Stimulated activated CD8-positive, alpha-beta memory T cell treated with anti-CD3 and anti-CD28 coated beads, Interleukin-4, amount 100 ng/mL, for 1 hour (primary cell): Measurements from ENCODE around the gene ALKBH5.

Experiments used
- DNase-seq, 2 donors: peaks; one replicate each; pipeline ENCODE4 v3.0.0-alpha.2; 2020; ENCODE audit warnings: low read depth in 2 of 2, low spot score in 1 of 2

Gene ALKBH5

DNA sequence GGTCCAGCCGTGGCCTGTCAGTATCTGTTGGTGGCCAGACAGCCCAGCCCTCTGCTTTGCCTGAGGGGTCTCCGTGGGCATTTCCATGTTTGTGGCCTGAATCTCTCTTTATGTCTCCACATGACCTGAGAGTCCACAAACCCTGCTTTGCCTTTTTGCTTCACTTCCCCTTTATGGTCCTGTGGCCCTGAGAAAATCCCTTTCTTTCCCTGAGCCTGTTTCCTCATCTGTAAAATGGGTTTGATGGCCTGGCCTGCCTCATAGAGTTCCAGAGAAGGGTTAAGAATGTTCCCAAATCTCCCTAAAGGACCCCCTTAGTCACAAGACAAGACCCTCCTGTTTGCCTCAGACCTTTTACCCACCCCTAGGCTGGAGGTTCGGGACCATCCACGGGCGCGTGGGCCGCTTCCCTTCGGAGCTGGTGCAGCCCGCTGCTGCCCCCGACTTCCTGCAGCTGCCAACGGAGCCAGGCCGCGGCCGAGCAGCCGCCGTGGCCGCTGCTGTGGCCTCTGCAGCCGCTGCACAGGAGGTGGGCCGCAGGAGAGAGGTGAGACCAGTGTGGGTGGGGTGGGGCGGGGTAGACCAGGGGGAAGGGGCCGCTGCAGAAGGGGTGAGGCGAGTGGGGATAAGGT, 26.2 kb upstream of the ALKBH5 start:
- DNase-seq, result no peak

DNA sequence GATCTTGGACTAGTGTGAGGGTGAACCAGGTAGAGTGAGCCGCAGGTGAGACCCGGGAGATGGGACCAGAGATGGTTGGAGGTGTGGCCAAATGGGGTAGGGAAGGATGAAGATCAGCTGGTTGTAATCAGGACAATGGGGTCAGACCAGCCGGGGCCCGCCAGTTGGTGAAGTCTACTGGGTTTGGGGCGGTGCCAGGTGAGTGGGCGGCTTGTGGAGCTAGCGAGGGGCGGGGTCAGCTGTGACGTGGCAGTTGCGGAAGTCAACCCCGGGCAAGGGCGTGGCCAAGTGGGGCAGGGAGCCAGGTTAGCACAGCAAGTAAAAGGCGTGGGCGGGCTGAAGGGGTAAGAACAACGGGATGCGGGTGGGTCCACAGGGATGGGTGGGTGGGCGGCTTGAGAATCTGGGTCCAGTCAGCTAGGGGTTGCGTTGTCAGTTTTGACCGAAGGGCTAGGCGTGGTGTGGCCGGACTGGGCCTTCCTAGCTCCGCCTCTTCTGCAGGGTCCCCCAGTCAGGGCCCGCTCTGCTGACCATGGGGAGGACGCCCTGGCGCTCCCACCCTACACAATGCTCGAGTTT, 25.5 kb upstream of the ALKBH5 start:
- DNase-seq, result peak; percentile 81 to 88

GRCh38 chr17:18159551-18160120, 24.0 kb upstream of the ALKBH5 start:
- no peak for DNase-seq

- DNase-seq, result no peak
Observed at GRCh38 chr17:18160128-18160856, 23.3 kb upstream of the ALKBH5 start.

GRCh38 chr17:18161207-18162145, 22.2 kb upstream of the ALKBH5 start:
- DNase-seq, result no peak

DNA sequence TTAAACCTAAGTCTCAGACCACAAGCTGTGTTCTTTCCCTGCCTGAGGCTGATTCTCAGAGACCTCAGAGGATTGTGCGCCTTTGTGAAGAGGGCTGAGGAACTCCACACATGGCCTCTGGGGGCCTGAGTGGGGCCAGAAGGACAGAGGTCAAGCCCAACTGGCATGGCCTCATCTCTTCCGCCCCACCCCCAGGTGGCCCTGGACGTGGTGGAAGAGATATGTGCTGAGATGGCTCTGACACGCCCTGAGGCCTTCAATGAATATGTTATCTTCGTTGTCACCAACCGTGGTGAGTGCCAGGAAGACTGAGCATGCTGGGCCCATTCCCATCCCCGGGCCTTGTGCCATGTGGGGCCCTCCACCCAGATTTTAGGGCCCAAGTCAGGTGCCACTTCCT, 20.1 kb upstream of the ALKBH5 start:
- DNase-seq, result no peak

DNA sequence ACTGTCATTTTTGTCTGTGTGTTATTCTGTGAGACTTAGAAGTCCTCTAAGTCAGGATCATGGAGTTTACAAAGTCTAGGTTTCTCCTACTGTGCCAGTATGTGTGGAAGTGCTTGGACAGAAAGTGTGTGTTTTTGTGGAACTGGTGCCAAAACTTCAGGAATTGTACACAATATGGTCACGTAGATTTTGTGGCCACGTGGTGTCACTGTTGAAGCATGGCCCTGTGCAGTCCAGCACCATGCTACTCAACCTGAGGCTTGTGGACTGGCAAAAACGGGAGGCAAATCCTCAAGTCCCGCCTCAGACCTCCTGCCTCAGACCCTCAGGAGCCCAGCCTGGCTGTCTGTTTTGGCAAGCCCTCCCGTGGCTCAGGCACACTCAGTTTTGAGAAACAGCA, 16.7 kb upstream of the ALKBH5 start:
- no peak for DNase-seq

- DNase-seq, result no peak
Observed at GRCh38 chr17:18167421-18167820, 16.2 kb upstream of the ALKBH5 start.

GRCh38 chr17:18172531-18173278, 10.9 kb upstream of the ALKBH5 start:
- no peak for DNase-seq

DNA sequence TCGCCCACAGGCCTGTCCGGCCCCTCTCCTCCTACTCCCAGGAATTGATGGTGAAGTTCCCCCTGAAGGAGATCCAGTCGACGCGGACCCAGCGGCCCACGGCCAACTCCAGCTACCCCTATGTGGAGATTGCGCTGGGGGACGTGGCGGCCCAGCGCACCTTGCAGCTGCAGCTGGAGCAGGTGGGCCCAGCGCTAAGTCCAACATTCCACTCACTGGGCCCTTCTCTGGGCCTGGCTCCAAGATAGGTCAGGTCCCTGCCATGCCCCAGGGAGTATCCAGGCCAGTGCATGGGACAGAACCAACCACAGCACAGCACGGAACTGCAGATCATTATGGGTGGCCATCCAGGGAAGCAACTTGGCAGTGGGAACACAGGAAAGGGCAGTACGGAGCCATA, 9.9 kb upstream of the ALKBH5 start:
- no peak for DNase-seq

DNA sequence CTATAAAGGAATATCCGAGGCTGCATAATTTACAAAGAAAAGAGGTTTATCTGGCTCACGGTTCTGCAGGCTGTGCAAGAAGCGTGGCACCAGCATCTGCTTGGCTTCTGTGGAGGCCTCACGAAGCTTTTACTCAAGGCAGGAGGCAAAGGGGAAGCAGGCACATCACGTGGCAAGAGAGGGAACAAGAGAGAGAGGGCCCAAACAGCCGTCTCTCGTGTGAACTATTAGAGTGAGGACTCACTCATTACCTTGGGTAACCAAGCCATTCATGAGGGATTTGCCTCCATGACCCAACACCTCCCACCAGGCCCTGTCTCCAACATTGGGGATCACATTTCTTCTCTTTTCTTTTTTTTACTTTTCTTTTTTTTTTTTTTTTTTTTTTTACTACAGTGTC, 7.5 kb upstream of the ALKBH5 start:
- DNase-seq, result no peak

DNA sequence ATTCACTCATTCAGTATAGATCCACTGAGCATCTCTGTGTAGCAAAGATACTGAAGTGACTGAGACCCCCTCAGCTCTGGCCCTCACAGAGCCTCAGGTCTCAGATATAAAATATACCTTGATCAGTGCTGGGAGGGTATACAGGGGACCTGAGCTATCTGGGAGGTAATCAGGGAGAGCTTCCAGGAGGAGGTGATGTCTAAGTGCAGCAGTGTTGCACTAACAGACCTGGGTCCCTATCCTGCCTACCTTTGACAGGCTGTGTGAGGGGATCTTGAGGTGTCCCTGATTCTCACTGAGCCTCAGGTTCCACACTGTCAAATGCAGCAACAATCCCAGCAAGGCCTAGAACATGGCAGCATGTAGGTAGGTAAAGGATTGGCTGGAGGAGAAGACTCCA, 6.5 kb upstream of the ALKBH5 start:
- no peak for DNase-seq

GRCh38 chr17:18177722-18178121, 5.9 kb upstream of the ALKBH5 start:
- no peak for DNase-seq

DNA sequence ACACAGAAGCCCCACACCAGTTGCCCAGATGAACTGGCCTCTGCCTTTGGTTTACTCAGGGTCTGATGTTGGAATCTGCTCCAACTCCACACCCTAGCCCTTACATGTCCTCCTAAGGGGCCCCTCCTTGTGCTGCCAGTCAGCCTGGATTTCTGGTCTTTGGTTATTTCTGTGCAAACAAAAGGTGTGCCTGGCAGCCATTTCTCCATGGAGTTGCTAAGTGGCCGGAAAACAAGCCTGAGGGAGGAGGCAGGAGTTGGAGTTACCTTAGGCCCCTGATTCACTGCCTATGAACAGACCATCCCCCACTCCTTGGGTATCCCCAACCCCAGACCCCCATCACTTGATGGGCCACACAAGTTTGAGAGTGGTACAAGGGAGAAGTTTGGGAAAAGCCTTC, 4.4 kb upstream of the ALKBH5 start:
- no peak for DNase-seq

DNA sequence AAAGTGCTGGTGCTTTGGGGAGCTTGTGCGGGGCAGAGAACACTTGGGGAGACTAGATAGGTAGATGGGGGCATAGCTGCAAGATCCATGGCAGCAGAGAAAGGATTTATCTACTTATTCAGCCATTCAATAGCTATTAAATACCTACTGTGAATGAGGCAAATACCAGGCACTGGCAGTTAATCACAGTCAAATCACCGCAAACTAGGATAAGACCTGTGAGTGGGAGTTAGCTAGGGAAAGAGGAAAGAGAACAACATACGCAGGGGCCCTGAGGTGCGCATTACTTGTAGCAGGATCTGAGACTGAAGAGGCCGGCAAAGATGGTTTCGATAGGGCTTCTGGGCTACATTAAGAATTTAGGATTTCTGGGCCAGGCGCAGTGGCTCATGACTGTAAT, 3.8 kb upstream of the ALKBH5 start:
- no peak for DNase-seq

DNA sequence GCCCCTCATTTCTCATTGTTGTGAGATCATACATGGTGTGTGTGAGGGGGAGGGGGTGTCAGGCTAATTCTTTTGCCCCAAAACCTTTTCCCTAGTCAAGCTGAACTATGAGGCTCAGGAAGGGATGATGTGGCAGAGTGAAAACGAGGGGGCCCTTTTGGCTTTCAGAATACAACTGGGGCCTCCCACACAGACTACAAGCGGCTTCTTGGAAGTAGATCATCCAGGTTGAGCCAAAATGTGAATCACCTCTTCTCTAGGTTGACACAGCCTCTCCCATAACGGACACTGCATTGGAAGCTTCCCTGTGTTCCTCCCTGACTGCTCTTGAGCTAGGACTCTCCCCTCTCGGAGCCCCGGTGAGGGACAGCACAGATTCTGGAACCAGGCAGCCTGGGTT, 2.3 kb upstream of the ALKBH5 start:
- DNase-seq, result no peak

- DNase-seq, result no peak
Observed at GRCh38 chr17:18182110-18182977, 1.3 kb upstream of the ALKBH5 start.

GRCh38 chr17:18182978-18183333, 672 bp upstream of the ALKBH5 start:
- DNase-seq, result peak; percentile 55 to 58

GRCh38 chr17:18184143-18185031, 759 bp downstream of the ALKBH5 start:
- DNase-seq, result peak; percentile 28 to 45
